IMR-90 (cell line): ENCODE results near the gene GRM2. TPM values are rescaled to one million over a fixed set of nuclear protein-coding genes. Genes with fewer than 3 reads are reported as not detected.

Experiments used
- ATAC-seq: fragments of 200-7000 bp; cut with Tn5 transposase; 2 replicates; pipeline ENCODE4 v1.9.1; 2020; ENCODE audit warnings: low read depth, mild to moderate bottlenecking, moderate library complexity
- BruUV-seq: library from RNA; stranded (reverse); fragments of 400-500 nt; replicated peaks from 2 replicates; lab custom pipeline; 2021; lab: Mats Ljungman, UMichigan
- CTCF ChIA-PET: fragments of 300-600 bp; formaldehyde crosslinking; extraction: SDS; loops from one replicate; lab custom pipeline; 2021; ENCODE audit warnings: antibody characterized with exemption; lab: Yijun Ruan, JAX
- POLR2A ChIA-PET: fragments of 300-600 bp; sonication (Branson Sonifier 250); formaldehyde crosslinking; loops from one replicate; lab custom pipeline; 2022; ENCODE audit warnings: antibody characterized with exemption; ENCODE audit not compliant: unreplicated experiment; lab: Charles Lee
- DNase-seq: peaks from one replicate; pipeline ENCODE4 v3.0.0; 2013
- H2AFZ ChIP-seq: replicated peaks from 2 replicates; pipeline ENCODE3; 2013; ENCODE audit warnings: low read length, mild to moderate bottlenecking; ENCODE audit not compliant: poor library complexity
- H2AK5ac ChIP-seq: 2 replicates; pipeline ENCODE4 v1.6.1; 2013; ENCODE audit warnings: low read depth, low read length, inconsistent platforms
- H2AK9ac ChIP-seq: replicated peaks from 2 replicates; pipeline ENCODE3; 2013; ENCODE audit warnings: mild to moderate bottlenecking, low read depth, low read length, moderate library complexity; ENCODE audit not compliant: poor library complexity
- H2BK120ac ChIP-seq: 2 replicates; pipeline ENCODE4 v1.6.1; 2013; ENCODE audit warnings: low read depth, low read length, inconsistent platforms
- H2BK15ac ChIP-seq: 3 replicates; pipeline ENCODE4 v1.6.1; 2013; ENCODE audit warnings: low read depth, low read length, inconsistent platforms
- H2BK20ac ChIP-seq: 2 replicates; pipeline ENCODE4 v1.6.1; 2013; ENCODE audit warnings: low read depth, mild to moderate bottlenecking, inconsistent platforms, low read length, moderate library complexity
- H2BK5ac ChIP-seq: 2 replicates; pipeline ENCODE4 v1.6.1; 2013; ENCODE audit warnings: mild to moderate bottlenecking, low read depth, low read length, inconsistent platforms; ENCODE audit not compliant: poor library complexity, severe bottlenecking
- H3K14ac ChIP-seq: replicated peaks from 2 replicates; pipeline ENCODE4 v1.6.1; 2013; ENCODE audit warnings: low read depth, low read length, inconsistent platforms
- H3K18ac ChIP-seq: 2 replicates; pipeline ENCODE4 v1.6.1; 2013; ENCODE audit warnings: low read depth, low read length, control low read depth
- H3K23ac ChIP-seq: 2 replicates; pipeline ENCODE4 v1.6.1; 2013; ENCODE audit warnings: low read depth, low read length, inconsistent platforms
- H3K27ac ChIP-seq: 2 replicates; pipeline ENCODE4 v1.5.1; 2013; ENCODE audit warnings: mild to moderate bottlenecking, control low read depth, low read length; ENCODE audit not compliant: insufficient read depth
- H3K27me3 ChIP-seq: 2 replicates; pipeline ENCODE4 v1.6.1; 2013; ENCODE audit warnings: low read length; ENCODE audit not compliant: control insufficient read depth, insufficient read depth
- H3K36me3 ChIP-seq: 2 replicates; pipeline ENCODE4 v1.6.1; 2013; ENCODE audit warnings: low read length, mixed read lengths; ENCODE audit not compliant: control insufficient read depth, insufficient read depth
- H3K4ac ChIP-seq: 2 replicates; pipeline ENCODE4 v1.6.1; 2013; ENCODE audit warnings: low read depth, low read length, inconsistent platforms
- H3K4me1 ChIP-seq: 2 replicates; pipeline ENCODE4 v1.6.1; 2013; ENCODE audit warnings: low read length, mixed read lengths; ENCODE audit not compliant: control insufficient read depth, insufficient read depth
- H3K4me2 ChIP-seq: 2 replicates; pipeline ENCODE4 v1.6.1; 2013; ENCODE audit warnings: low read depth, mild to moderate bottlenecking, control low read depth, low read length, moderate library complexity
- H3K4me3 ChIP-seq: 2 replicates; pipeline ENCODE4 v1.5.1; 2013; ENCODE audit warnings: low read depth, mild to moderate bottlenecking, control low read depth, low read length, moderate library complexity; ENCODE audit not compliant: insufficient read depth
- H3K56ac ChIP-seq: 2 replicates; pipeline ENCODE4 v1.6.1; 2013; ENCODE audit warnings: low read length, inconsistent platforms; ENCODE audit not compliant: insufficient read depth; ENCODE audit errors: extremely low read depth
- H3K79me1 ChIP-seq, 2 experiments: 2 replicates each; pipeline ENCODE4 v1.6.1; 2013; ENCODE audit warnings: low read length in 2 of 2, inconsistent platforms in 1 of 2, low read depth in 1 of 2
- H3K9ac ChIP-seq: 2 replicates; pipeline ENCODE4 v1.6.1; 2013; ENCODE audit warnings: low read depth, low read length, control low read depth
- H3K9me1 ChIP-seq: 2 replicates; pipeline ENCODE4 v1.6.1; 2013; ENCODE audit warnings: low read length, inconsistent platforms; ENCODE audit not compliant: insufficient read depth
- H3K9me3 ChIP-seq: 2 replicates; pipeline ENCODE4 v1.6.1; 2013; ENCODE audit warnings: low read length; ENCODE audit not compliant: control insufficient read depth, insufficient read depth
- H4K20me1 ChIP-seq: 2 replicates; pipeline ENCODE4 v1.6.1; 2013; ENCODE audit warnings: low read length, inconsistent platforms; ENCODE audit not compliant: insufficient read depth
- H4K5ac ChIP-seq: 2 replicates; pipeline ENCODE4 v1.6.1; 2013; ENCODE audit warnings: mild to moderate bottlenecking, low read depth, low read length, control low read depth
- H4K8ac ChIP-seq, 2 experiments: 2 replicates each; pipeline ENCODE4 v1.6.1; 2013; ENCODE audit warnings: low read depth in 2 of 2, low read length in 2 of 2, control low read depth in 1 of 2, inconsistent platforms in 1 of 2
- H4K91ac ChIP-seq: 2 replicates; pipeline ENCODE4 v1.6.1; 2013; ENCODE audit warnings: low read depth, low read length, inconsistent platforms; ENCODE audit not compliant: insufficient read depth
- BHLHE40 ChIP-seq: fragments of 150-350 bp; IDR thresholded peaks from 2 replicates; pipeline ENCODE4 v1.6.1; 2016; ENCODE audit warnings: mild to moderate bottlenecking, low read depth, low read length
- CEBPB ChIP-seq: IDR thresholded peaks from 2 replicates; pipeline ENCODE4 v1.6.1; 2012; ENCODE audit warnings: low read depth, low read length, improper control_type of control experiment
- CHD1 ChIP-seq: IDR thresholded peaks from 2 replicates; pipeline ENCODE4 v1.6.1; 2012; ENCODE audit warnings: low read depth, low read length, improper control_type of control experiment
- CTCF ChIP-seq: conservative IDR thresholded peaks from 2 replicates; pipeline ENCODE4 v1.5.1; 2012; ENCODE audit warnings: mild to moderate bottlenecking, low read depth, low read length, improper control_type of control experiment
- ELK1 ChIP-seq: fragments of 150-350 bp; IDR thresholded peaks from 2 replicates; pipeline ENCODE4 v1.6.1; 2016; ENCODE audit warnings: low read depth, mild to moderate bottlenecking, low read length, moderate library complexity, borderline replicate concordance
- FOS ChIP-seq: fragments of 150-350 bp; IDR thresholded peaks from 2 replicates; pipeline ENCODE4 v1.6.1; 2016; ENCODE audit warnings: low read depth, low read length
- MAFK ChIP-seq: IDR thresholded peaks from 2 replicates; pipeline ENCODE4 v1.6.1; 2012; ENCODE audit warnings: low read depth, low read length, improper control_type of control experiment
- MAZ ChIP-seq: IDR thresholded peaks from 2 replicates; pipeline ENCODE4 v1.6.1; 2012; ENCODE audit warnings: low read depth, mild to moderate bottlenecking, low read length, improper control_type of control experiment, moderate library complexity, borderline replicate concordance
- MXI1 ChIP-seq: IDR thresholded peaks from 2 replicates; pipeline ENCODE4 v1.6.1; 2012; ENCODE audit warnings: low read depth, mild to moderate bottlenecking, low read length, moderate library complexity, borderline replicate concordance
- NFE2L2 ChIP-seq: fragments of 150-350 bp; IDR thresholded peaks from 2 replicates; pipeline ENCODE4 v1.6.1; 2016; ENCODE audit warnings: low read depth, mild to moderate bottlenecking, low read length
- POLR2A ChIP-seq: IDR thresholded peaks from 2 replicates; pipeline ENCODE4 v1.6.1; 2012; ENCODE audit warnings: mild to moderate bottlenecking, low read depth, low read length
- RAD21 ChIP-seq: IDR thresholded peaks from 2 replicates; pipeline ENCODE4 v1.6.1; 2012; ENCODE audit warnings: low read length, improper control_type of control experiment
- RCOR1 ChIP-seq: IDR thresholded peaks from 2 replicates; pipeline ENCODE4 v1.6.1; 2012; ENCODE audit warnings: mild to moderate bottlenecking, low read length, improper control_type of control experiment; ENCODE audit not compliant: insufficient replicate concordance
- RFX5 ChIP-seq: IDR thresholded peaks from 2 replicates; pipeline ENCODE4 v1.8.0; 2012; ENCODE audit warnings: low read depth, mild to moderate bottlenecking, low read length, moderate library complexity
- SMC3 ChIP-seq: fragments of 150-350 bp; IDR thresholded peaks from 2 replicates; pipeline ENCODE4 v1.6.1; 2016; ENCODE audit warnings: low read depth, mild to moderate bottlenecking, antibody characterized with exemption, low read length, moderate library complexity
- USF2 ChIP-seq: fragments of 150-350 bp; IDR thresholded peaks from 2 replicates; pipeline ENCODE4 v1.6.1; 2017; ENCODE audit warnings: mild to moderate bottlenecking, antibody characterized with exemption, low read length, low read depth
- dilution Hi-C: fragments of 300-500 bp; cut with HindIII; formaldehyde crosslinking; loops from one replicate; pipeline ENCODE4 v1.14.3; 2018; ENCODE audit warnings: low sequenced_read_pairs; ENCODE audit not compliant: unreplicated experiment
- in situ Hi-C: fragments of 300-500 bp; cut with MboI; formaldehyde crosslinking; loops from 3 replicates; pipeline ENCODE4 v1.14.3; 2019; ENCODE audit warnings: low sequenced_read_pairs, inconsistent platforms, mixed read lengths
- intact Hi-C: fragments of 100-400 bp; cut with micrococcal nuclease; formaldehyde crosslinking; loops from 2 replicates; pipeline ENCODE4 v1.10.0; 2022
- polyA plus RNA-seq, 3 experiments: library from polyadenylated mRNA; depleted of rRNA; stranded (reverse); fragments of >200 nt; gene quantifications; 2 replicates each; pipeline ENCODE4 v1.2.3, GENCODE V29; 2012; ENCODE audit warnings: low replicate concordance in 1 of 3
- total RNA-seq: library from RNA; depleted of rRNA; stranded (reverse); fragments of >200 nt; gene quantifications from 2 replicates; pipeline ENCODE4 v1.2.3, GENCODE V29; 2012

GRM2 gene
- total and polyA plus RNA-seq, 2 of the 4 experiments (the other 2 are of a cell fraction): under 0.01 to 0.14 TPM

- CTCF ChIA-PET: no interaction called here
- no TSS peak for BruUV-seq
- no peaks in the 10 kb centered on the region for H4K20me1 ChIP-seq
- H2BK20ac ChIP-seq: no peak overlapping the region
- no peak overlapping the region for H3K56ac ChIP-seq
- H4K5ac ChIP-seq: no peak overlapping the region
- no peak overlapping the region for H2BK120ac ChIP-seq
- H3K27ac ChIP-seq: no peak overlapping the region
- H3K4me2 ChIP-seq: no peak overlapping the region
- H3K4ac ChIP-seq: no peak overlapping the region
- POLR2A ChIA-PET: no interaction called here
- in situ Hi-C loops (no loop called here), dilution Hi-C loops (no loop called here), intact Hi-C loops (no loop called here)
- H4K8ac ChIP-seq: no peak overlapping the region
- H2AK5ac ChIP-seq: no peak overlapping the region
- H3K23ac ChIP-seq: no peak overlapping the region
- TF ChIP-seq CEBPB (no peak), CTCF (no peak), BHLHE40 (no peak), MXI1 (no peak), MAZ (no peak), USF2 (no peak), CHD1 (no peak), NFE2L2 (no peak), MAFK (no peak), FOS (no peak), SMC3 (no peak), RAD21 (no peak), RCOR1 (no peak), RFX5 (no peak), POLR2A (no peak), ELK1 (no peak)
- no peak overlapping the region for H3K18ac ChIP-seq
- no peak overlapping the region for H2AK9ac ChIP-seq
- no peak overlapping the region for H3K14ac ChIP-seq
- no peaks in the 10 kb centered on the region for H3K27me3 ChIP-seq
- H3K4me3 ChIP-seq: no peak overlapping the region
- no peaks in the 10 kb centered on the region for H3K9me3 ChIP-seq
- no peaks in the 10 kb centered on the region for H3K79me1 ChIP-seq
- no peak overlapping the region for H3K9ac ChIP-seq
- ATAC-seq: no peak
- DNase-seq: no peak
- no peak overlapping the region for H4K91ac ChIP-seq
- H2BK5ac ChIP-seq: no peak overlapping the region
- no peaks in the 10 kb centered on the region for H3K4me1 ChIP-seq
- H2AFZ ChIP-seq: no peak overlapping the region
- no peak overlapping the region for H2BK15ac ChIP-seq
- H3K9me1 ChIP-seq: no peaks in the 10 kb centered on the region
- H3K36me3 ChIP-seq: no peaks in the 10 kb centered on the region
Observed at GRCh38 chr3:51747840-51748239, 41.0 kb downstream of the GRM2 start.
